ENCODE data around the gene GDAP1L1. TPM values are rescaled to one million over a fixed set of nuclear protein-coding genes. Genes with fewer than 3 reads are reported as not detected.
A peak's percentile ranks its signal among the peaks of the same experiment; 100 is the strongest.

Gene GDAP1L1
- total RNA-seq, 1 experiment from 2014 or later, result 4.2 TPM

DNA sequence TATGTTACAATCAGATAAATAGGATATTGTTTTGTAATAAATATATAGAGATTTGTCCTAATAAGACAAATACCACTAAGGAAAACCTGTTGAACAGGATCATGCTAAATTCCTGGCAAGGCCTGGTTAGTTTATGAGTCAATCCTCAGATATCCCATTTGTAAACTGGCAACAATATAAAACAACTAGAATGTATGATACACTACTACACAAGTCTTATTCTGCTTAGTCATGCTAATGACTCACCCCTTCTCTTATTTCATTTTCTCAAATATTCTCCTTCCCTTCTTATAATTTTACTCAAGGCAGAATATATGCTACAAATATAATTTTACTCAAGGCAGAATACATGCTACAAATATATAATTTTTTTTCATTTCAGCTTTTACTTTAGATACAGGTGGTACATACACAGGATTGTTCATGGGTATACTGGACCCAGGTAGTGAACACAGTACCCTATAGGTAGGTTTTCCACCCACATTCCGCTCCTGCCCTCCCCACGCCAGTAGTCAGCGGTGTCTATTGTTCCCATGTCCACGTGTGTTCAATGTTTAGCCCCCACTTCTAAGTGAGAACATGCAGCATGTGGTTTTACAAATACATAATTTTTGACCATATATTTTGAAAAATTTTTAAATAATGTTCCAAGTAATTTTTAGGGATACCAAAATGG, 42.8 kb upstream of the GDAP1L1 start:
- DNase-seq, result no peak
- no peaks in the 10 kb centered on the region for H3K27me3 ChIP-seq (replicated peaks; ENCODE audit: control insufficient read depth, insufficient read depth, low read length)
- POLR2A ChIA-PET, result no interaction called here
- peaks cover 21% of the 10 kb centered on the region for H3K4me1 ChIP-seq
- CTCF ChIA-PET, result no interaction called here
- Mint-ChIP-seq H3K4me3 (ENCODE audit: unreplicated experiment) (no peak overlapping the region), H3K27ac (ENCODE audit: unreplicated experiment) (no peak overlapping the region), H3K4me1 (ENCODE audit: low read depth, unreplicated experiment) (peaks cover 35% of the 10 kb centered on the region), H3K27me3 (ENCODE audit: insufficient read depth, unreplicated experiment) (no peaks in the 10 kb centered on the region), H3K9me3 (ENCODE audit: unreplicated experiment) (no peaks in the 10 kb centered on the region), H3K36me3 (ENCODE audit: insufficient read depth, unreplicated experiment) (peaks cover 97% of the 10 kb centered on the region)
- H3K4me3 ChIP-seq (ENCODE audit: low read depth, low read length), result no peak overlapping the region
- BruUV-seq (replicated peaks), result no TSS peak
- TF ChIP-seq, protein P1, sequence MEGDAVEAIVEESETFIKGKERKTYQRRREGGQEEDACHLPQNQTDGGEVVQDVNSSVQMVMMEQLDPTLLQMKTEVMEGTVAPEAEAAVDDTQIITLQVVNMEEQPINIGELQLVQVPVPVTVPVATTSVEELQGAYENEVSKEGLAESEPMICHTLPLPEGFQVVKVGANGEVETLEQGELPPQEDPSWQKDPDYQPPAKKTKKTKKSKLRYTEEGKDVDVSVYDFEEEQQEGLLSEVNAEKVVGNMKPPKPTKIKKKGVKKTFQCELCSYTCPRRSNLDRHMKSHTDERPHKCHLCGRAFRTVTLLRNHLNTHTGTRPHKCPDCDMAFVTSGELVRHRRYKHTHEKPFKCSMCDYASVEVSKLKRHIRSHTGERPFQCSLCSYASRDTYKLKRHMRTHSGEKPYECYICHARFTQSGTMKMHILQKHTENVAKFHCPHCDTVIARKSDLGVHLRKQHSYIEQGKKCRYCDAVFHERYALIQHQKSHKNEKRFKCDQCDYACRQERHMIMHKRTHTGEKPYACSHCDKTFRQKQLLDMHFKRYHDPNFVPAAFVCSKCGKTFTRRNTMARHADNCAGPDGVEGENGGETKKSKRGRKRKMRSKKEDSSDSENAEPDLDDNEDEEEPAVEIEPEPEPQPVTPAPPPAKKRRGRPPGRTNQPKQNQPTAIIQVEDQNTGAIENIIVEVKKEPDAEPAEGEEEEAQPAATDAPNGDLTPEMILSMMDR (IDR thresholded peaks at IDR 0.05; ENCODE audit: insufficient read depth in 1 of 2, low read depth in 1 of 2, low read length in 1 of 2, severe bottlenecking in 1 of 2, unreplicated experiment in 1 of 2), result no peak
- H3K9me3 ChIP-seq, result no peaks in the 10 kb centered on the region
- H3K36me3 ChIP-seq (ENCODE audit: control insufficient read depth, insufficient read depth, low read length), result peaks cover 7% of the 10 kb centered on the region
- intact Hi-C loops (cut with micrococcal nuclease; ENCODE audit: unreplicated experiment), result no loop called here

GRCh38 chr20:44204832-44205215, 42.3 kb upstream of the GDAP1L1 start:
- CTCF ChIA-PET, result interaction anchor here (1.0 kb wide), 1 partner anchor 14 kb away, joined by 3 read pairs; no protein-coding TSS in a partner anchor
- intact Hi-C loops (cut with micrococcal nuclease; ENCODE audit: unreplicated experiment), result no loop called here
- H3K36me3 ChIP-seq (ENCODE audit: control insufficient read depth, insufficient read depth, low read length), result peaks cover 7% of the 10 kb centered on the region
- Mint-ChIP-seq H3K9me3 (ENCODE audit: unreplicated experiment) (no peaks in the 10 kb centered on the region), H3K27ac (ENCODE audit: unreplicated experiment) (no peak overlapping the region), H3K36me3 (ENCODE audit: insufficient read depth, unreplicated experiment) (peaks cover 97% of the 10 kb centered on the region), H3K4me1 (ENCODE audit: low read depth, unreplicated experiment) (peaks cover 35% of the 10 kb centered on the region), H3K4me3 (ENCODE audit: unreplicated experiment) (no peak overlapping the region), H3K27me3 (ENCODE audit: insufficient read depth, unreplicated experiment) (no peaks in the 10 kb centered on the region)
- H3K27me3 ChIP-seq (replicated peaks; ENCODE audit: control insufficient read depth, insufficient read depth, low read length), result no peaks in the 10 kb centered on the region
- TF ChIP-seq, protein P1 (IDR thresholded peaks at IDR 0.05; ENCODE audit: insufficient read depth in 1 of 2, low read depth in 1 of 2, low read length in 1 of 2, severe bottlenecking in 1 of 2, unreplicated experiment in 1 of 2), result no peak
- POLR2A ChIA-PET, result interaction anchor here (0.6 kb wide), 1 partner anchor 91 kb away, joined by 4 read pairs; no protein-coding TSS in a partner anchor
- no peaks in the 10 kb centered on the region for H3K9me3 ChIP-seq
- no peak overlapping the region for H3K4me3 ChIP-seq (ENCODE audit: low read depth, low read length)
- BruUV-seq (replicated peaks), result no TSS peak
- peak in 1 of 2 experiments; percentile 35 for DNase-seq
- peaks cover 21% of the 10 kb centered on the region for H3K4me1 ChIP-seq

DNA sequence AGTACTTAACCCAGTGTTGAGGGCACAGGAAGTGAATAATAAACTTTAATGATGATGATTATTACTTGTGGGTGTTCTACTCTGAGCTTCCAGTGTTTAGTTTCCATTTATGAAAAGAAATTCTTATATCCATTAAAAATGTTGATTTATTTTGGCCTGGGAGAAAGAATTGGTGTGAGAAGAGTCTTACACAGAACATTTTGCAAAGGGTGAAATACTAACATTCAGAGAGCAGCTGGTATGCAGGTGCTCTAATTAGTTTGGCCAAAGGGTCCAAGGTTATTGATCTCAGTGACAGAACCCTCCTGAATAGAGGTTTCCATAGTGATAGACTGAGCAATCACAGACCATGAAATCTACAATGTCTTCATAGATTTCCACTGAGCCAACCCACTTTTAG, 41.0 kb upstream of the GDAP1L1 start:
- TF ChIP-seq, protein P1 (IDR thresholded peaks at IDR 0.05; ENCODE audit: insufficient read depth in 1 of 2, low read depth in 1 of 2, low read length in 1 of 2, severe bottlenecking in 1 of 2, unreplicated experiment in 1 of 2), result no peak
- intact Hi-C loops (cut with micrococcal nuclease; ENCODE audit: unreplicated experiment), result no loop called here
- H3K27me3 Mint-ChIP-seq (ENCODE audit: insufficient read depth, unreplicated experiment), result no peaks in the 10 kb centered on the region
- Histone ChIP-seq H3K27me3 (replicated peaks; ENCODE audit: control insufficient read depth, insufficient read depth, low read length) (no peaks in the 10 kb centered on the region), H3K9me3 (no peaks in the 10 kb centered on the region), H3K4me1 (peaks cover 21% of the 10 kb centered on the region), H3K4me3 (ENCODE audit: low read depth, low read length) (no peak overlapping the region), H3K36me3 (ENCODE audit: control insufficient read depth, insufficient read depth, low read length) (peaks cover 6% of the 10 kb centered on the region)
- ChIA-PET POLR2A (no interaction called here), CTCF (no interaction called here)
- H3K4me3 Mint-ChIP-seq (ENCODE audit: unreplicated experiment), result no peak overlapping the region
- no peak for DNase-seq
- peaks cover 97% of the 10 kb centered on the region for H3K36me3 Mint-ChIP-seq (ENCODE audit: insufficient read depth, unreplicated experiment)
- peaks cover 35% of the 10 kb centered on the region for H3K4me1 Mint-ChIP-seq (ENCODE audit: low read depth, unreplicated experiment)
- no peak overlapping the region for H3K27ac Mint-ChIP-seq (ENCODE audit: unreplicated experiment)
- H3K9me3 Mint-ChIP-seq (ENCODE audit: unreplicated experiment), result no peaks in the 10 kb centered on the region
- BruUV-seq (replicated peaks), result no TSS peak
